GM18508 (cell line): Measurements from ENCODE around the gene GRIN1.

Experiments
- ATAC-seq: cut with Tn5 transposase; IDR thresholded peaks from one replicate; pipeline ENCODE4 v1.9.1; 2021; ENCODE audit warnings: moderate number of reproducible peaks; ENCODE audit not compliant: insufficient read depth, unreplicated experiment

The GRIN1 gene

DNA sequence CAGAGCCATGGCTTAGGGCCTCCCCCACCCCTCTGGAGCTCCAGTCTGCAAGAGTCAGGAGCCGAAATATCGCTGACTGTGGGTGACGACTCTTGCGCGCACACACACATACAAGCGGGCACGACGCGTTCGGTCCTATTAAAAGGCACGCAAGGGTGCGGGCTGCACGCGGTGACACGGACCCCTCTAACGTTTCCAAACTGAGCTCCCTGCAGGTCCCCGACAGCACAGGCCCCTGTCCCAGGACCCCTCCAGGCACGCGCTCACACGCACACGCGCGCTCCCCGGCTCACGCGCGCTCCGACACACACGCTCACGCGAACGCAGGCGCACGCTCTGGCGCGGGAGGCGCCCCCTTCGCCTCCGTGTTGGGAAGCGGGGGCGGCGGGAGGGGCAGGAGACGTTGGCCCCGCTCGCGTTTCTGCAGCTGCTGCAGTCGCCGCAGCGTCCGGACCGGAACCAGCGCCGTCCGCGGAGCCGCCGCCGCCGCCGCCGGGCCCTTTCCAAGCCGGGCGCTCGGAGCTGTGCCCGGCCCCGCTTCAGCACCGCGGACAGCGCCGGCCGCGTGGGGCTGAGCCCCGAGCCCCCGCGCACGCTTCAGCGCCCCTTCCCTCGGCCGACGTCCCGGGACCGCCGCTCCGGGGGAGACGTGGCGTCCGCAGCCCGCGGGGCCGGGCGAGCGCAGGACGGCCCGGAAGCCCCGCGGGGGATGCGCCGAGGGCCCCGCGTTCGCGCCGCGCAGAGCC lies at the start of gene GRIN1:
Gene GRIN1 (plus strand): TSS at position 433 of the 746 bp plus-strand sequence. CDS start 333 bp downstream, outside the sequence.
- ATAC-seq = no peak

- ATAC-seq = no peak
Observed at GRCh38 chr9:137089232-137089947, 49.6 kb upstream of the GRIN1 start.

GRCh38 chr9:137095664-137096517 lies 43.1 kb upstream of the GRIN1 start:
- peak; percentile 48 for ATAC-seq

- no peak for ATAC-seq
Observed at GRCh38 chr9:137096785-137097546, 42.0 kb upstream of the GRIN1 start.

DNA sequence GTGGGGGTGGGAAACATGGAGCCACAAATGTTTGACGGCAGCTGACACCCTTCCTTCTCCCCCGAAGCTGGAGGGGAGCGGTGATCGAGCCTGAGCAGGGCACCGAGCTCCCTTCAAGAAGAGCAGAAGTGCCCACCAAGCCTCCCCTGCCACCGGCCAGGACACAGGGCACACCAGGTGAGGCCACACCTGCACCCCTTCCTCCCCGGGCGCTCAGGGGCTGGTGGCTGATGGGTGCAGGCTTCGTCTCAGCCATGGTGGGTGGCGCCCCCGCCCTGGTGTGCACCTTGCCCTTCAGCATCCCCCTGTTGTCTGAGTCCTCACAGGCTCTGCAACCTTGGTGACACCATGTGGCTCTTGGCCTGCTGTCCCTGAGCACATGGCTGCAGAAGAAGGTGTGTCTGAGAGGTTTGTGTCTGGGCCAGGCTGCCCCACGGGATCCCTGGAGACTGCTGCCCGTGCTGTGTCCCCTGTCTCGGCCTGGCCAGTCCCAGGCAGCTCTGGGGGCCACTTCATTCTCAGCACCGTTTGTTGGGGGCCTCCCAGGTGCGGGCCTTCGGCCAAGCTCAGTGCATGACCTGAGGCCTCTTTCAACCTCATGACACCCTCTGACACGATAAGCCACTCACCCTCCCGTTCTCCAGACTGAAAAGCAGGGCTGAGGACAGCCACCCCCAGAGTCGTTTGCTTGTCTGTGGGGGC lies 41.0 kb upstream of the GRIN1 start:
- no peak for ATAC-seq

- no peak for ATAC-seq
Observed at GRCh38 chr9:137099231-137099630, 39.7 kb upstream of the GRIN1 start.

GRCh38 chr9:137103206-137103999 lies 35.6 kb upstream of the GRIN1 start:
- no peak for ATAC-seq

- no peak for ATAC-seq
Observed at GRCh38 chr9:137105814-137106661, 32.9 kb upstream of the GRIN1 start.

DNA sequence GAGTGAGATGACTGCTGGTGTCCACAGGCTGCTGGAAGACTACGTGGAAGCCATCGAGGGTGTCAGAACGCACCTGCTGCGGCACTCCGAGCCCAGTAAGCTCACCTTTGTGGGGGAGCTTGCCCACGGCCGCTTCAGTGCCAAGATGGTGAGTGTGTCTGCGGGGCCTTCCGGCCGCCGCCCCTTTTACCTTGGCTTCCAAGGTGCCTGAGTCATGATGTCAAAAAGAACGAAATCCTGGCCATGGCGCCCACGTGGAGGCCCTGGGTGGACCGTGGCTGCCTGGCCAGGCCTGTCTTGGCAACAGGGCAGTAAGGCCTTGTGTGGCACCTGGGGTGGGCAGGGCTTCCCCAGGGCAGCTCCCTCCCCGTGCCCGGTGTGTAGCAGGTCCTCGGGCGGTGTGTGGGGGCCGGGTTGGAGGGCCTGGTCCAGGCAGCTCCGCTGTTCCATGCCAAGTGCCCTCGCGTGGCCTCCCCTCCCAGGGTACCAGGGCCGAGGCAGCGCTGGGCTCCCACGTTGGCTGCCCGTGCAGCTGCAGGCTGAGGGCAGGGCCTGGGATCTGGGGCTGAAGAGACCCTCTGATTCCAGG lies 32.2 kb upstream of the GRIN1 start:
- ATAC-seq = no peak

GRCh38 chr9:137107312-137107921 lies 31.5 kb upstream of the GRIN1 start:
- no peak for ATAC-seq

DNA sequence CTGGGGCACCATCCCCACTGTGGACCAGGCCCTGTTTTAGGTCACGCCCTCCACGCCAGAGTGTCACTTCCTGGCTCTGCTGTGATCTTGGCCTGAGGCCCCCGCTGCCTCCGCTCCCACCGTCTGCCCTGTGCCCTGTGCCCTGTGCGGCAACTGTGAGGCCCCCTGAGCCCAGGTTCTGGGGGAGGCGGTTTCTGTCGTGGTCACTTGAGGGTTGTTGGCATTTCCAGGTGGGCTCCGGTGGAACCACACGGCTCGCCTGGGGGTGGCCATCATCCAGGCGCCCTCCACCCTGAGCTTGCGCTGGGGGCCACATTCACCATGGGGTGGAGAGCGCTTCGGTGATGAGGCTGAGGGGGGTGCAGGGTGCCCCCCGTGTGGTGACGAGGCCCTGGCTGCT lies 31.0 kb upstream of the GRIN1 start:
- no peak for ATAC-seq

GRCh38 chr9:137108608-137109249 lies 30.2 kb upstream of the GRIN1 start:
- no peak for ATAC-seq

DNA sequence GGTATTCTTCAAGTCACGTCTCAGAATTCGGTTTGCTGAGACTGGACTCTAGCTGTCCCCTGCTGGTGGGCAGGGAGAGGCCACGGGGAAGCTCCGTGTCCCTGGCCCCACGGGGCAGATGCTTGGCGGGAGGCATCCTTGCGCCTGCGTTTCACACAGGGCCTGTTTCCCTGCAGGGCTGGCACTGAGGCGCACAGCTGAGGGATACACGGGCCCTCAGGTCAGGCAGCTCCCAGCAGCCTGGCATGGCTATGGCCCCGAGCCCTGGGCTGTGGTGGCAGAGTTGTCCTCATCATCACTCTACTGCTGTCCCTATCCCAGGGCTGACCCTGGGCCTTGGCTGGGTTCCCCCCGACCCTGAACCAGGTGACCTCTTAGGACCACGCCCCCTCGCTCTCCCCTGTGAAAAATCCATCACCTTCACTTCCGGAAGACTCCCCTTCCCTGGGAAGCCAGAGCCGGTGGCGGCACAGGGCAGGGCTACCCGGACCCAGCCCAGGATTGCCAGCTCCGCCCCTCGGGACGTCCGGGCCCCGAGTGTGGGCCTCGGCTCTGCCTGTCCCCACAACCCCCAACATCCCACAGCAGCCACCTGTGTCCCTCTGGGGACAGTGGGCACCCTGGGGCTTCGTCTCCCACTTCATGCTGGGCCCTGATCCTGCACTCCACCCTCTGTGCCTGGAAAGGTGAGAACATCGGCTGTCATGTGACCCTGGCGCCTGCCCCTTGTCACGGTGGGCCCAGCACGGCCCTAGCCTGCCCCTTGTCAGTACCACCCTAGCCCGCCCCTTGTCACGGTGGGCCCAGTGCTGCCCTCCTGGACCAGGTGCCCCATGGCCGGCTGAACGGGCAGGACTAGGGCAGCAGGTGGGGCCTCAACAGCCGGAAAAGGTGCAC lies 29.5 kb upstream of the GRIN1 start:
- no peak for ATAC-seq

GRCh38 chr9:137110147-137110910 lies 28.6 kb upstream of the GRIN1 start:
- no peak for ATAC-seq
